Activated naive CD4-positive, alpha-beta T cell treated with anti-CD3 and anti-CD28 coated beads for 36 hours (primary cell): Measurements from ENCODE around the gene ETS1. TPM values are rescaled to one million over a fixed set of nuclear protein-coding genes. Genes with fewer than 3 reads are reported as not detected.
A peak's percentile ranks its signal among the peaks of the same experiment; 100 is the strongest.

ENCODE experiments used
- CTCF ChIA-PET: fragments of 350-600 bp; sonication (Branson Sonifier 250); formaldehyde crosslinking; loops from one replicate; lab custom pipeline; 2021; ENCODE audit warnings: antibody characterized with exemption; lab: Charles Lee
- DNase-seq: peaks from one replicate; pipeline ENCODE4 v3.0.0-alpha.2; 2020
- H3K27ac Mint-ChIP-seq: one replicate; pipeline ENCODE4 v1.8.0; 2021; ENCODE audit warnings: mild to moderate bottlenecking, mixed read lengths
- H3K27me3 Mint-ChIP-seq: one replicate; pipeline ENCODE4 v1.8.0; 2021; ENCODE audit warnings: low read depth, mixed read lengths
- H3K36me3 Mint-ChIP-seq: one replicate; pipeline ENCODE4 v1.8.0; 2021; ENCODE audit warnings: low read depth, mixed read lengths
- H3K4me1 Mint-ChIP-seq: one replicate; pipeline ENCODE4 v1.8.0; 2021; ENCODE audit warnings: low read depth, mixed read lengths
- H3K4me3 Mint-ChIP-seq: one replicate; pipeline ENCODE4 v1.8.0; 2021; ENCODE audit warnings: mild to moderate bottlenecking, moderate library complexity, mixed read lengths
- H3K9me3 Mint-ChIP-seq: one replicate; pipeline ENCODE4 v1.8.0; 2021; ENCODE audit warnings: mixed read lengths
- intact Hi-C: fragments of 100-400 bp; cut with micrococcal nuclease; formaldehyde crosslinking; loops from one replicate; pipeline ENCODE4 v1.15.1; 2023
- total RNA-seq, 2 experiments: library from RNA; stranded (reverse); gene quantifications; one replicate each; pipeline ENCODE4 v1.2.3, GENCODE V29; 2021

ETS1 gene
- total RNA-seq, 2 experiments from 2014 or later = 336 to 338 TPM

DNA sequence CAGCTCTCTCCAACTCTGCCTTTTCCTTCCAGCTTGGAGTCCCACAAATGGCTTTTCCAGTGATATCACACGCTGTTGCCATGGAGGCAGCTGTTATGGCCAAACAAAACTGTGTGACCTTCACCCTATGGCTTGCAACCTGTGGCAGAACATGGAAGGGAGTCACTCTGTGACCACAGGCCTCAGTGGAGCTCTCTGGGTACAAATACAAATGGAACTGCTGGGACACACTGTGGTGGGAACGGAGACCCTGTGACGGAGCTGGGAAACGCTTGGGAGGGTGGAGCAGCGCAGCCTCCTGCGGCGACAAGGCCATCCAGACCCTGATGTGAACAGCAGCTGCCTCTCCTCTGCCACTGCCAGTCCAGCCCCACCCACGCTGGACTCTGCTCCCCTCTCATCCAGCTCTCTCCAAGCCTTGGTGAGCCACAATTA is 162.5 kb downstream of the ETS1 start:
- Mint-ChIP-seq H3K27ac (peak overlapping the region; percentile 27), H3K36me3 (no peaks in the 10 kb centered on the region), H3K4me3 (no peak overlapping the region), H3K27me3 (no peaks in the 10 kb centered on the region), H3K9me3 (peaks cover 2% of the 10 kb centered on the region), H3K4me1 (peaks cover 60% of the 10 kb centered on the region)
- DNase-seq = no peak
- intact Hi-C loops = no loop called here
- CTCF ChIA-PET = interaction anchor here (2.2 to 2.5 kb wide), 2 partner anchors 10 to 13 kb away, joined by 6 read pairs; no protein-coding TSS in a partner anchor

- Mint-ChIP-seq H3K9me3 (peaks cover 2% of the 10 kb centered on the region), H3K27me3 (no peaks in the 10 kb centered on the region), H3K4me3 (no peak overlapping the region), H3K4me1 (peaks cover 62% of the 10 kb centered on the region), H3K27ac (no peak overlapping the region), H3K36me3 (no peaks in the 10 kb centered on the region)
- intact Hi-C loops = no loop called here
- CTCF ChIA-PET = interaction anchor here (0.9 to 2.5 kb wide), 4 partner anchors 10 to 208 kb away, joined by 3 to 6 read pairs (median 5); no protein-coding TSS in a partner anchor
- DNase-seq = no peak
Measured at GRCh38 chr11:128424271-128424711, 163.1 kb downstream of the ETS1 start.

DNA sequence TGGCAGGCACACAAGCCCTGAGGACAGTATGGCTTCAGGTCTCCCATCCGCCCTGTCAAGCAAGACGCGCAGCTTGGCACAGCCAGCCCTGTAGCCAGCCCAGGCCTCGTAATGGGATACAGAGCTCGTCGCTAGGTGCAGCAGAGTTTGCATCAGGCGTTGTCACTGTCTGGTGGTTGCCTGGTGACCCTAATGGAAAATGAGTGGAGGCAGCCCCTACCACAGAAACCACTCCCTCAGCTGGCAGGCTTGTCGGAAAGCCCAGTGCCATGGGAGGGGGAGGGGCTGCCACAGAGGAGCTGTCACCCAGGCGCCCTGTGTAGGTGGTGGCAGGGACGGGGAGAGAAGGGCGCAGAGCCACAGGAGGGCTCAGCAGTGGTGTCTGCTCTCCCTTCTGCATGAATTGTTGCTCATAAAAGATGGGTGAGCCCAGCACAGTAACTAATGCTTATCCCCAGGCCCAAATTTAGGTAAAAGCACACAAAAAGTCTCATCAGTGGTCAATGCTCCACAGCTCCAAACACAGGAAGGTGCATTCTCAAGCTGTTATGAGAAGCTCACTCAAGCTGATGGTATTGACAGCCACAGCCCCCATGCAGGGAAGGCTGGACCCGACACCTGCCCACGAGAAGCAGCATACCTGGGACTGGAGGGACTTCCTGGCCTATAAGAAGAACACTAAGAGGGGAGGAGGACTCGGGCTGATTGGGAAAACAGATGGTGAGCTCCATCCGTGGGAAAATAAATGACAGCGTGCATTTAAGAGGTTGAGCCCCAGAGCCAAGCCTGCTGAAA is 164.6 kb downstream of the ETS1 start:
- H3K4me3 Mint-ChIP-seq = peak overlapping the region; percentile 44
- CTCF ChIA-PET = interaction anchor here (0.5 to 2.5 kb wide), 13 partner anchors 12 to 208 kb away, joined by 3 to 9 read pairs (median 5); no protein-coding TSS in a partner anchor

DNA sequence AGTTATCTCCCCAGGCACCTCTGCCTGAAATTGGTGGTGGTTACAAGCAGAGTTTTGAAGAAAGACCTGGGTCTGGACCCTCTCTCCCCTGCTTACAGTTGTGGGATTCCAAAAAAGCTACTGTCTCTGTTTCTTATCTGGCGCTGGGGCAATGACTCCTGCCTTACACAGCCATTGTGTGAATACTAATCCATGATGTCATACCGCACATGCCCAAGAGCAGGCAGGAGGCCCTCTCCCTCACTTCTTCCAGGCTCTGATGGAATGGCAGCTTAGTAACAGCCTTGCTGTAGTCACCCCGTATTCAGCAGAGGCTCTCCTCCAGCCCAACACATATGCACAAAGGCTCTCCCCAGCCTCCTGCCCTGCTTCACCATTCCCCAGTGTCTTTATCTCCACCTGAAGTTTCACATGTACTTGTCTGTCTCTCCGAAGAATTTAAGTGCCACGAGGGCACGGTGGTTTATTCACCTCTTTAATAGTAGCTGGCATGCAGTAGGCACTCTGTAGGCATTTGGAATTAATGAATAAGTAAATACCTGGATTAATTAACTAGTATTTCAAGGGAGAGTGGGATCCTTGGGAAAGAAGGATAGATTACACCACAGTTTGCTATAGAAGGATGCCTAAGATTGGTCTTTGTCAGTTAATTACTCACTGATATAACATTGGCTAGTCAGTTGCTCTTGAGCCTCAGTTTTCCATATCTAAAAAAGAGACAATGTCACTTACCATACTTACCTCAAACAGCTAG is 165.6 kb downstream of the ETS1 start:
- Mint-ChIP-seq H3K27ac (peak overlapping the region; percentile 75), H3K9me3 (no peaks in the 10 kb centered on the region), H3K36me3 (no peaks in the 10 kb centered on the region), H3K4me3 (peak overlapping the region; percentile 44), H3K27me3 (no peaks in the 10 kb centered on the region), H3K4me1 (peaks cover 71% of the 10 kb centered on the region)
- intact Hi-C loops = loop anchor here (1.0 to 2.0 kb wide), 10 partner anchors 33 to 382 kb away; no protein-coding TSS in a partner anchor
- CTCF ChIA-PET = interaction anchor here (0.9 to 1.6 kb wide), 9 partner anchors 12 to 264 kb away, joined by 3 to 9 read pairs (median 3); no protein-coding TSS in a partner anchor
- DNase-seq = peak; percentile 42

More for the DNA sequence above, 164.6 kb downstream of the ETS1 start:
- H3K4me1 Mint-ChIP-seq = peaks cover 63% of the 10 kb centered on the region
- no peaks in the 10 kb centered on the region for H3K9me3 Mint-ChIP-seq
- intact Hi-C loops = loop anchor here (1.0 to 2.0 kb wide), 9 partner anchors 42 to 383 kb away; no protein-coding TSS in a partner anchor
- H3K36me3 Mint-ChIP-seq = no peaks in the 10 kb centered on the region
- H3K27ac Mint-ChIP-seq = peak overlapping the region; percentile 75
- DNase-seq = peak; percentile 96
- no peaks in the 10 kb centered on the region for H3K27me3 Mint-ChIP-seq

DNA sequence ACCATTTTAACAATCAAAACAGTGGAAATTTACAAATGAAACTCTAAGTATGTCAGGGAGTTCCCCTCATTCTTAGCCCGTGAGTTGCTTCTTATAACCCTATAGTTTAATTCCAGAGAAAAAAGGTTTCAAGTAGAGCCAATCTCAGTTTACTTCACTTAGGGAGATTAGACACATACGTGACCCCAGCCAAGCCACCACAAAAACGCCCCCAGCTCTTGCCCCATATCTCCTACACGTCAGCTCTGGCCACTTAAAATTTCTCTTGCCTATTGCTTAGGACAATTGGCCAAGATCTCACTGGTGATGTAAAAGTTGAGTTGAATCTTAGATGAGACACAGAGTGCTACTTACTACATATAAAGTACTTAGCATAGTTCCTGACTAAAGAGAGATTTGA is 166.4 kb downstream of the ETS1 start:
- H3K27me3 Mint-ChIP-seq = no peaks in the 10 kb centered on the region
- no peaks in the 10 kb centered on the region for H3K36me3 Mint-ChIP-seq
- H3K9me3 Mint-ChIP-seq = no peaks in the 10 kb centered on the region
- no peak for DNase-seq
- CTCF ChIA-PET = interaction anchor here (0.8 to 1.9 kb wide), 6 partner anchors 22 to 263 kb away, joined by 3 to 4 read pairs (median 3); no protein-coding TSS in a partner anchor
- peaks cover 73% of the 10 kb centered on the region for H3K4me1 Mint-ChIP-seq
- H3K27ac Mint-ChIP-seq = peak overlapping the region; percentile 46
- H3K4me3 Mint-ChIP-seq = no peak overlapping the region
- intact Hi-C loops = loop anchor here (2.0 kb wide), 1 partner anchor 34 kb away; no protein-coding TSS in a partner anchor

DNA sequence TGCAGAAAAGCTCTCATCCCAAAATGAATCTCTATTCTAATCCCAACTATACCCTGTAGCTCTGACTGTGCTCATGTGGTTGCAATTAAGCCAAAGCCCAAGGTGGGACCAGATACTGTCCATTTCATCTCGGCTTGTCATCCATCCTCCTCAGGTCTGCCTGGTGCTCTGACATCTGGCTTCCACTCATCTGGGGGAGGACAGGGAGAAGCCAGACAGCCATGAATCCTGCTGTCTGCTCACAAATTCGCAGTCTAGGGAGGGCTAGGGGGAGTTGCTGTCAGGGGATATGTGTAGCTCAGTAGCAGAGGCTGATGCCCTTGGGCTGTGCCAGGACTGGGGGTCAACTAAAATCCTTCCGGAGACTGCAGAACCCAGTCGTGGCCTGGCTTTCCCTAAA is 167.1 kb downstream of the ETS1 start:
- Mint-ChIP-seq H3K9me3 (no peaks in the 10 kb centered on the region), H3K4me3 (no peak overlapping the region), H3K36me3 (no peaks in the 10 kb centered on the region), H3K27me3 (no peaks in the 10 kb centered on the region), H3K27ac (no peak overlapping the region), H3K4me1 (peaks cover 79% of the 10 kb centered on the region)
- CTCF ChIA-PET = interaction anchor here (0.6 to 1.9 kb wide), 7 partner anchors 22 to 212 kb away, joined by 3 to 4 read pairs (median 3); no protein-coding TSS in a partner anchor
- no peak for DNase-seq
- intact Hi-C loops = loop anchor here (2.0 kb wide), 1 partner anchor 35 kb away; no protein-coding TSS in a partner anchor

DNA sequence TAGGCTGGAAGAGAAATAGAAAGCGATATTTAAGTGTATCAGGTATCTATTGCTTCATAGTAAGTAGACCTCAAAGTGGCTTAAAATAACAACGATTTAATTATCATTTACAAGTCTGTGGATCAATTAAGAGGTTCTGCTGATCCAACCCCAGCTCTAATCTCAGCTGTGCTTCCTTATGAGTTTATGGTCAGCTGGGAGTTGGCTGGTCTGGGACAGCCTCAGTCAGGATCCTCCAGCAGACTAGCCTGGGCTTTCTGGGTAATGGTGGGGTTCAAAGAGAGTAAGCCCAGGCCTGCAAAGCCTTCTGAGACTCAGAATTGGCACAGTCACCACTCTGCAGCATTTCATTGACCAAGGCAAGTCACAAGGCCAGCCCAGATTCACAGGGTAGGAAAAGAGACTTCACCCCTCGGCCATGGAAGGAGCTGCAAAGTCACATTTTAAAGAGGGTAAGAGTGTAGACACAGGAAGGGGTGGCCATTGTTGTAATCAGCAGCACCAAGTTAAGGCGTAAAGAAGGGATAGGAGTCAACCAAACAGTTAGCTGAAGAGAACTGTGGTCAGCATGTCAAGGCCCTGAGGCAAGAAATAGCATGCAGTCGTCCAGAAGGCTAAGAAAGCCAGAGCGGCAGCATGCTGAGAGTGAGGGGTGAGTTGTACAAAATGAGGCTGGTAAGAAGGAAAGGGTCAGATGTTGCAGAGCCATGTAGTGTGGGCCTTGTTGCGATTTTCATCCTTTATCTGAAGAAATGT is 168.2 kb downstream of the ETS1 start:
- H3K9me3 Mint-ChIP-seq = no peaks in the 10 kb centered on the region
- no peak for DNase-seq
- intact Hi-C loops = no loop called here
- no peaks in the 10 kb centered on the region for H3K36me3 Mint-ChIP-seq
- H3K27ac Mint-ChIP-seq = no peak overlapping the region
- H3K27me3 Mint-ChIP-seq = no peaks in the 10 kb centered on the region
- no peak overlapping the region for H3K4me3 Mint-ChIP-seq
- CTCF ChIA-PET = interaction anchor here (1.5 to 1.9 kb wide), 3 partner anchors 96 to 213 kb away, joined by 3 to 4 read pairs (median 4); no protein-coding TSS in a partner anchor
- H3K4me1 Mint-ChIP-seq = peaks cover 83% of the 10 kb centered on the region

DNA sequence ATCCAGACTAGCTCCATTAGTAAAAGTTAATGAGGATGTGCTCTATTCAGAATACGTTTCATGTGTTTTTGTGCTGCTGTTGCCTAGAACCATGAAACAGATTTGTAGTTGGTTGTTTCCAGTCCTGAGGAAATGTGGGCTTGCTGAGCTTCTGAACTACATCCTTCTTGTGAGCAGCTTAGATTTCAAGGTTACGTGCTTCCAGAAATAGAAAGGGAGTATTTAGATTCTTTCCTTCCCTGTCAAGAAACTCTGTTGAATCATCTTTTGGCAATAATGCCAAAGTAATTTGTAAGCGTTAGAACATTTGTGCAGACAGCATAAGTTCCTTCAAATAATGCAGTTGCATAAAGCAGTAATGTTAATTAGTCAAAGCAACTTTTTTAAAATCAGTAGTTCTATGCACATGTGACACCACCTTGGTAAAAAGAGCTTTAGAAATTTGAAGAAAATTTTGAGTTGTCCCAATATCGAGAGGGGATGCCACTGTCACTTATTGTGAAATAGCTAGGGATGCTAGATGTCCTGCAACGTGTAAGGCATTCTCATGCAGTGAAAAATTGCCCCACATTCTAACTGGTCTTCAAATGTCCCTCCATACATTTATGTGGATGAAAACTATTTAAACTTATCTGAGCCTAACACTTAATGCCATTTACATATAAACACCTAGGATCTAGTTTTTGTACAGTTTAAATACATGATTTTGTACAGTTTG is 169.6 kb downstream of the ETS1 start:
- no peak for DNase-seq
- peaks cover 79% of the 10 kb centered on the region for H3K4me1 Mint-ChIP-seq
- no peaks in the 10 kb centered on the region for H3K9me3 Mint-ChIP-seq
- no peaks in the 10 kb centered on the region for H3K27me3 Mint-ChIP-seq
- H3K4me3 Mint-ChIP-seq = no peak overlapping the region
- H3K36me3 Mint-ChIP-seq = no peaks in the 10 kb centered on the region
- no peak overlapping the region for H3K27ac Mint-ChIP-seq
- intact Hi-C loops = loop anchor here (2.0 kb wide), 1 partner anchor 85 kb away; no protein-coding TSS in a partner anchor
- CTCF ChIA-PET = interaction anchor here (0.7 to 1.6 kb wide), 5 partner anchors 52 to 260 kb away, joined by 3 to 4 read pairs (median 4); no protein-coding TSS in a partner anchor

DNA sequence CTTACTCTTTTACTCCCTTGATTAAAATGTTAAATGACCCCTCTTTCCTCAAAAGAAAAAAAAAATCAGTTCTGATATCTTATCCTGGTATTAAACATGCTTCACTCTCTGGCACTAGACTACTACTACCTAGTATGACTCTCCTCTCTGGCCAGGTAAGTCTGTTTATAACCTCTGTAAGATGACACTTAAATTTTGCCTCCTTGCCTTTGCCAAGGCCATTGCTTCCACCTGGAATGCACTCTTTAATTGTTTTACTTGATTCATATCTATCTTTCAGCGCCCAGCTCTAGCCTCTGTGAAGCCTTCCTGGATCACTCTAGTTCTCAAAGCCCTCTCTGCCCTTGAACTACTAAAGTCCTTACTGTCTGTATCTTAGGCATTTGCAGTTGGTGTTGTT is 170.4 kb downstream of the ETS1 start:
- no peaks in the 10 kb centered on the region for H3K27me3 Mint-ChIP-seq
- H3K4me1 Mint-ChIP-seq = peaks cover 79% of the 10 kb centered on the region
- no peaks in the 10 kb centered on the region for H3K36me3 Mint-ChIP-seq
- no peak overlapping the region for H3K27ac Mint-ChIP-seq
- no peak overlapping the region for H3K4me3 Mint-ChIP-seq
- no peak for DNase-seq
- H3K9me3 Mint-ChIP-seq = no peaks in the 10 kb centered on the region
- CTCF ChIA-PET = interaction anchor here (1.6 kb wide), 1 partner anchor 260 kb away, joined by 4 read pairs; no protein-coding TSS in a partner anchor
- intact Hi-C loops = loop anchor here (2.0 kb wide), 1 partner anchor 86 kb away; no protein-coding TSS in a partner anchor

DNA sequence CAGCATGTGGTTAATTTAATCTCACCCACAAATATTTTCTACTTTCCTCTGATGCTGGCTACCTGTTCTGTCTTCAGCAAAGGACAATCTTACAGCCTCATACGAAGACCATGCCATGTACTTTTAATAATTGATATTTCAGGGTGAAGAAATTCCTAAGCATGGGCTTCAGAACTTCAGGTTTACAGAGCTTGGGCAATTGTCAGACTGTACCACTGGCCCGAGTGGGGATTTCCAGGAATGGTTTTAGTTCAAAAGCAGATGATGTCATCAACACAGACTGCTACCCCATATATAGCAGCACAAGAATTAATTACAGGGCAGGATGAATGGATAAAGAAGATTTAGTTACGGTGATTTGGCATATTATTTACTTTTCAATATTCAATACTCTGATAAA is 171.8 kb downstream of the ETS1 start:
- H3K9me3 Mint-ChIP-seq = no peaks in the 10 kb centered on the region
- no peak overlapping the region for H3K4me3 Mint-ChIP-seq
- H3K27me3 Mint-ChIP-seq = no peaks in the 10 kb centered on the region
- no peak for DNase-seq
- peaks cover 75% of the 10 kb centered on the region for H3K4me1 Mint-ChIP-seq
- CTCF ChIA-PET = no interaction called here
- H3K27ac Mint-ChIP-seq = no peak overlapping the region
- H3K36me3 Mint-ChIP-seq = no peaks in the 10 kb centered on the region
- intact Hi-C loops = no loop called here
